ENCODE measurements around the gene DDX52.
"Not testable (repeated sequence)": the region's sequence is repeated elsewhere in the genome, so short reads cannot be mapped to it uniquely, and the experiment has no call there.

The DDX52 gene, protein sequence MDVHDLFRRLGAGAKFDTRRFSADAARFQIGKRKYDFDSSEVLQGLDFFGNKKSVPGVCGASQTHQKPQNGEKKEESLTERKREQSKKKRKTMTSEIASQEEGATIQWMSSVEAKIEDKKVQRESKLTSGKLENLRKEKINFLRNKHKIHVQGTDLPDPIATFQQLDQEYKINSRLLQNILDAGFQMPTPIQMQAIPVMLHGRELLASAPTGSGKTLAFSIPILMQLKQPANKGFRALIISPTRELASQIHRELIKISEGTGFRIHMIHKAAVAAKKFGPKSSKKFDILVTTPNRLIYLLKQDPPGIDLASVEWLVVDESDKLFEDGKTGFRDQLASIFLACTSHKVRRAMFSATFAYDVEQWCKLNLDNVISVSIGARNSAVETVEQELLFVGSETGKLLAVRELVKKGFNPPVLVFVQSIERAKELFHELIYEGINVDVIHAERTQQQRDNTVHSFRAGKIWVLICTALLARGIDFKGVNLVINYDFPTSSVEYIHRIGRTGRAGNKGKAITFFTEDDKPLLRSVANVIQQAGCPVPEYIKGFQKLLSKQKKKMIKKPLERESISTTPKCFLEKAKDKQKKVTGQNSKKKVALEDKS

GRCh38 chr17:37643118-37643766 lies at the start of gene DDX52:
Gene DDX52, minus strand, starts transcription at chr17:37643446. Its CDS starts 26 bp downstream, at chr17:37643420.
- peak; percentile 87 to 88 for DNase-seq

DNA sequence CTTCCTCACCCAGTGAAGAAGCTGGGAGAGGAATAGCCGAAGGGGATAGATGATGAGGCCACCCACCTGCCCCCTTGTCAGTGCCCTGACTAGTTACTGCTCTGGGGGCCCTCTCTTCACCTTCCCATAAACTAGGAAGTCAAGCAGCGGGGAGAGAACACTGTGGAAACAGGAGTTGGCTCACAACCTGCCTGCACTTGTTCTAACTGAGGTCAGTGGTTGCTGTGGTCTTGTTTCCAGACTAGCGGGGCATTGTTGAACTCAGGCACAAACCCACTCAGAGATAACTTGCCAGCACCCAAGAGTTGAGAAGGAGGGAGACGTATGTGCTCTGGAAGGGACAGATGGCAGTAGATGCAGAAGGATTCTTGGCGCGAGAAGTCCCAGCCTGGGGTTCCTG lies 48.6 kb upstream of the DDX52 start:
- DNase-seq: no peak

DNA sequence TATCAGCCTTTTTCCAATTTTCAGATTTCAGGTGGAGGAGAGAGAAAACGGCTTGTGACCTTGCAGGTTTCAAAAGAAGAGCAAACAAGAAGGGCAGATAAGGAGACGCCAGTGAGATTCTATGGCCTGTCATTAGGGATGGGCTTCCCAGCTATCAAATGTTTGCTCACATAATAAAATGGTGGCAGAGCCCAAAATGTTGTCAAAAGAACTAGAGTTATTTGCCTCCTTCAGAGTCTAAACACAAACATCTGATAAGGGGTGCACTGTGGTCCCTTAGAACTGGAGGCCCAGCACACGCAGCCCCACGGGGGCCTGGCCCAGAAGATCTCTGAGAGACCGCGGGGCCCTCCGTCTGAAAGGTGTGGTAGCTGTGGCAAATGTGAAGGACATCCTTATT lies 46.1 kb upstream of the DDX52 start:
- no peak for DNase-seq

DNA sequence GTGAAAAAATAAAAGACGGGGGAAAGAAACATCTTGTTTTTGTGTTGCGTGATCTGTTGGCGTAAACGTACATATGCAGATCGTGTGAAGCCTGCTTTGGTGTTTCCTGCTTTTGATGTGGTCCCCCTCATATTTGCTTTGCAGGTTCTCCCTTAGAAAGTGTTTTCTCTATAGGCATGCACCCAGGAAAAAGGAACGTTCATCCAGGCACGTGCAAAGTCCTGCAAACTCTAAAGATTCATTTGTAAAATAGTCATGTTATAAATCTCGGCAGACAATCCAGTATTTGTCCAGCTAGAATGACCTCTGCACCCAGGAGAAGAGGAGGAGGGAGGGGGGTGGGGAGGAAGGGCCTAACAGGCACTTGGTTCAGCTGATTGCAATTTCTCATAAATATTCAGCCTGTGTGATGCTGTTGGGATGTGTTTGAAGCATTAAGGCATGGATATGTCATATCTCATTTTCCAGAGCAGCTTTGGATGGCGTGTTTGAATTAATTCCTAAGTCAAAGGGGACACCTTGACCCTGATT lies 40.3 kb upstream of the DDX52 start:
- no peak for DNase-seq

GRCh38 chr17:37682007-37682406 lies 38.8 kb upstream of the DDX52 start:
- DNase-seq: no peak

- not testable (repeated sequence) for DNase-seq
Measured at GRCh38 chr17:37679995-37680394, 36.7 kb upstream of the DDX52 start.

DNA sequence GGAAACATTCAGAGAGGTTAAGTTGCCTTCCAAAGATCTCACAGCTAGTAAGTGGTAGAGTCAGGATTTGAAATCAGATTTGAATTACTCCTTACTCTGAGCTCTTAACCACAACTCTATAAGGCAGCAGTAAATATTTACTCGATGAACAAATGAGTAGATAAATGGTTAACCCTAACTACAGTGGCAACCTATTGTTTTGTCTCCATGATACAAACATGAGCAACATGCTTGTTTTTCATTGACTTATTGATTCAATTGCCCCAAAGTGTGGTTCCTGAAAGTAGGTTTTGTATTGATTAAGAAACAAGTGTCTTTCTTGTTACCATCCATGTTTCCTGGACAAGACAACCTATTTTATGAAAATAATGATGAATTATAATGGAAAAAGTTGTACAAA lies 34.8 kb upstream of the DDX52 start:
- DNase-seq: no peak

DNA sequence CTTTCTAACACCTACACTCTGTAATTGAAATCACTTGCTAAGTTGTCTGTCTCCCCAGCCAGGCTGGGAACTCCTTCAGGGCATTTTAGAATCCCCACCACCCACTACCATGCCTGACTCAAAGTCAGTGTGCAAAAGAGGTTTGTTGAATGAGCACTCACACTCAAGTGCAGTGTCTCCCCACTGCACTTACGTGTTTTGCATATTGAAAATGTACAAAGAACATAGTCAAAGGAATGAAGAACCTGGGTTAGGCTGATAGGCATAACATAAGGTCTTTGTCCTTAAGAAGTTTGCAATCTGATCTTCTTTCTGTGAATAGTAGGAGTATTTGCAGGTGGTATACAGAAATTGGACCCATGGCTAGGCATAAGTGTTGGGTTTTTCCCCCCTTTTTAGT lies 33.8 kb upstream of the DDX52 start:
- no peak for DNase-seq

GRCh38 chr17:37676115-37676925 lies 33.1 kb upstream of the DDX52 start:
- no peak for DNase-seq

DNA sequence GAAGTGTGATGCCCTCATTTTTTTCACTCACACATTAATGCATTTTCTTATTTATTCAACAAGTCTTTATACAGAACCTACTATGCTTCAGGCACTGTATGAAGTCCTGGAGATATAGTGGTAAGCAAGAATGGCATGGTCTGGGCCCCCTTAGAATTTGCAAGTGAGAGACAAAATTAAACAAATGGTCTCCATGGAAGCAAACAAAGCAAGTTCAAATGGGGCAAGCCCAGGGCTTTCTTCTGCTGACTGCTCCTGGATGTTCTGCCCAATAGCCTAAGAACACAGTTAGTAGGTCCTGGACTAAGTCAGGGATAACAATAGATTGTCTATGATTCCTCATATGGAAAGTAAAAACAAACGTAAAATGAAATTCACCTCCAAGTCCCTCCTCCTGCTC lies 31.3 kb upstream of the DDX52 start:
- no peak for DNase-seq

GRCh38 chr17:37673386-37673785 lies 30.1 kb upstream of the DDX52 start:
- no peak for DNase-seq

DNA sequence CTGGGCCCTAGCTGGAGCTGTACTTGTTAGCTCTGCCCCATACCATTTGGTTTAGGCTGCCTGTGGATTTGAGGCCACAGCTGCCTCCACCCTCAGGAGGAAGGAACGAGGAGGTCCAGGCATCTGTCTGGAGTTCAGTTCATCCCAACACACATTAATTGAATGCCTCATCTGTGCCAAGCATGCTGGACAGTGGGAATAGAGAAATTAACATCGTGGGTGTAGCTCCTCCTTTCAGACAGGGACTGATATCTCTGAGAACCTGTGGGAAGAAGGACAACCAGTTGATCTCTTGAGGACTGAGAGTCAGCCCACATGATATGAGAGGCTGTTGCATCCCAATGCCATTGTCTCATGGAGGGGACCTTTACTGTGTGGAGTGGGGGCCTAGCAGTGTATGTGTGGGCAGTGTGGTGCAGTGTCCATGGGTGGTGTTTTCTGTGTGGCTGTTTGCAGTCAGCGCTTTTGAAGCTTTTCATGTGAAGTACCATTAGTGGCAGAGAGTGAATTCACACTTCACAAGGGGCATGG lies 29.4 kb upstream of the DDX52 start:
- no peak for DNase-seq

DNA sequence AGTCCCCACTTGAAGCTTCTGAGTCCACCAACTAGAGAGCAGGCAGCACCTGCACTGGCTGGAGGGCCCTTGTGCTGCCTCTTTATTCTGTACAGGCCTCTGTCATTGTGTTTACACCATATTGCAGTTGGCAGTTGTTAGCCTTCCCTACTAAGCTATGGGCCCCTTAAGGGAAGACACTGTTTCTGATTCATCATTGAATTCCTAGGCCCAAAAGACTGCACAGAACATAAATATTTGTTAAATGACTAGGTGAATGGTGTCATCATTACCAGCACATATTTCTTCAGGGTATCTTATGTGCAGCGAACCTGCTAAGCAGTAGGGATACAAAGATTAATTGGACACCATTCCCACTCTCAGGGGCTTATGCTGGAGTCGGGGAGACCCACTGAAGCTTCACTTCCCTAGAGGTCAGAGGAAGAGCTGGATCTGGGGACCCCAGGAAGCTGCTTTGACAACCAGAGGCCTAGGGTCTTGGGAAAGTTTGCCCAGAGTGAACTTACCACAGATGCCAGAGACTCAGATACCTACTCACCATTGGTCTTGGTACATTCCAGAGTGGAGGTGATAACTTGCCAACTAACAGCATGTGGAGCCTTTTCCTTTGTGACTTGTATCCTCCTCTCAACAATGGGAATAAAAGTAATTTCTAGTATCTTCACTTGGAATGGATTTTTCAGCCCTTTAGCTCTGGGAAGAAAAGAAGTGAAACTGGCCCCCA lies 28.7 kb upstream of the DDX52 start:
- no peak for DNase-seq

DNA sequence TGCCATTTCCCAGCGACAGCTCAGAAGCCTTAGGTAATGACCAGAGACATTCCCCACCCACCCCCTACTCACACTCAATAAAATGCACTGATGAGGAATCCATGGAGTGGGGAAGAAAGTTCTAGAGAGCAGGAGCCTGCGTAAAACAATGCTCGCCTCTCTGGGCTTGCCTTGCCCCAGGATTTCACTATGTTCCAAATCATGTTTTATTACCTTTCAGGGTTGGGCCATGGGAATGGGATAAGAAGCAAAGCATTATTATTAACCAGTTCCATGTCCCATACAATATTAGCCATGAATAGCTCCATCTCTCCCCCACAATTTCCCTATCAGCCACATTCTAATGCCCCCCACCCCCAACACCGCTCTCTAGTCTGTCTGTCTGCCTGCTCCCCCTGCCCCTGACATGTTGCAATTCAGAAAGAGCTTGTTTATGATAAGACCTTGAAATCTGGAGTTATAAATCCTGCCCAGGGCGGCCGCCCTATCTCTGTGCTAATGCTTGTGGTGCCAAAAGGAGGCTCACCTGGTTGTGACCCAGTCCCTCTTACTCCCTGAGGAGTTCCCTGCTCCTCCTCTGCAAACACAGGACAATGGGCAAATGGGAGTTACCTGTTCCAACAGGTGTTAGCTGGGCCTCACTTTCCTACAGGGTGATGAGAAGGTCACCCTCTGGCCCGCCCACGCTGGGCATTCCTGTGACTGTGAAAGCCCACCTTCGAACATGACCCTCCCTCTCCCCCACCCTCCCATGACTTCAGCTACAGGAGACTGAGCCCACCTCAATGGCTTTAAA lies 28.0 kb upstream of the DDX52 start:
- DNase-seq: no peak

- DNase-seq: no peak
Measured at GRCh38 chr17:37667039-37667438, 23.8 kb upstream of the DDX52 start.

DNA sequence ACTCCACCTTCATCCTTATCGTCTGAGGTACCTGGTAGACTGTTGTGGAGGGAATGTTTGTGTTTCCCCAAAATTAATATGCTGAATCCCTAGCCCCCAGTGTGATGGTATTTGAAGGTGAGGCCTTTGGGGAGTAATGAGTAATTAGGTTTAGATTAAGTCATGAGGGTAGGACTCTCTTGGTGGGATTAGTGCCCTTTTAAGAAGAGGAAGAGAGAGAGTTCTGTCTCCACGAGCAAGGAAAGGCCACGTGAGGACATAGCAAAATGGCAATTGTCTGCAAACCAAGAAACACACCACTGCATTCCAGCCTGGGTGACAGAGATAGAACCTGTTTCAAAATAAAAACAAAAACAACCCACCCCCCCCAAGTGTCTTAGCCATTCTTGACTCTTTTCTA lies 21.0 kb upstream of the DDX52 start:
- no peak for DNase-seq

DNA sequence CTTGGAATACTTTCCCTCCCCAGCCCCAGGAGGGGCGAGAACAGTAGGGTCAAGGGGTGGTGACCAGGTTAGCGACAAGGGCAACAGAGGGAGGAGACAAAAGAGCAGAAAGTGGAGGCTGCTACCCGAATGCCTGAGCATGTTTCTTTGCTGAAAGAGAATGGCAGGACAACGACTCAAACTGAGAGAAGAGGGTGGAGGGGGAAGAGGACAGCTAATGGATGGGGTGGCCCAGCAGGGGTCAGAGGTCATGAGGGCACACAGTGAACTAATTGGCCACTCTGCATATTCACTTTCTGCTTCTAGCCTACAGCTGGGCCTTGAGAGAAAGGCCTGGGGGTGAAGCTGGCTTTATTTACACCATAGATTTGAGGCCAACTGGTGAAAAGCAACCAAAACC lies 19.1 kb upstream of the DDX52 start:
- DNase-seq: no peak

DNA sequence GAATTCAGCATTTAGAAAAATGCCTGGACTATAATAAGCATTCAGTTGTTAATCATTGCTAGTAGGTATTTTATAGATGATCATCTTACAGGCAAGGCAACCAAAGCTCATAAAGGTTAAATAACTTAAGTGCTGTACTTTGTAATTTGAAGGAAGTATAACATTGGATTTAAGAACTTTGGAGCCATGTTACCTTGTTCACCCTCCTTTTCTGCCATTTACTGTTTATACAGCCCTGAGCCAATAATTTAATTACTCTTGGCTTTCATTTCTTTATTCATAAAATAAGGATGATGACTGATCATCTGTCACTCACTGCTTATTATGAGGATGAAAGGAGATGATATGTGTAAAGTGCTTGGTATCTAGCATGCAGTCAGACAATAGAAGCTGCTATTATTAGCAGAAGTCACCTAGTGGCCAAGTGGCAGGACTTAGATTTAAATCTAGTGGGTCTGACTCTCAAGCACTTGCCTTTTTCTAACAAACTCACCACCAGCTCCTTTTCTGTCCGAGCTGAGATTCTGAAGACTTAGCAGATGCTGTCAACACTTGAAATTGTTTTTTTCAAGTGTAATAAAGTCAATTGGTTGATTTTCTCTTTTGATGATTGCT lies 18.3 kb upstream of the DDX52 start:
- DNase-seq: no peak

GRCh38 chr17:37659925-37660324 lies 16.7 kb upstream of the DDX52 start:
- no peak for DNase-seq

- no peak for DNase-seq
Measured at GRCh38 chr17:37657202-37657601, 14.0 kb upstream of the DDX52 start.

- no peak for DNase-seq
Measured at GRCh38 chr17:37651849-37652248, 8.6 kb upstream of the DDX52 start.

Measured in activated CD4-positive, alpha-beta T cell treated with anti-CD3 and anti-CD28 coated beads for 4 hours (primary cell).